Spinal cord (tissue), 10 donors: ENCODE results near the gene RFTN1. TPM values are rescaled to one million over a fixed set of nuclear protein-coding genes. Genes with fewer than 3 reads are reported as not detected.

Source experiments
- DNase-seq, 6 donors: peaks; one replicate each; pipeline versions ENCODE4 v3.0.0 to v3.0.0-alpha.2; 2013 to 2015; ENCODE audit warnings: low spot score in 6 of 6, low read depth in 4 of 6
- H3K27ac ChIP-seq: one replicate; pipeline ENCODE4 v1.5.1; 2013; ENCODE audit warnings: low read depth, low read length, control low read depth
- H3K27me3 ChIP-seq: one replicate; pipeline ENCODE4 v1.6.1; 2013; ENCODE audit warnings: low read length; ENCODE audit not compliant: control insufficient read depth, insufficient read depth
- H3K36me3 ChIP-seq: one replicate; pipeline ENCODE4 v1.6.1; 2013; ENCODE audit warnings: low read length; ENCODE audit not compliant: control insufficient read depth, insufficient read depth
- H3K4me1 ChIP-seq: one replicate; pipeline ENCODE4 v1.6.1; 2013; ENCODE audit warnings: low read length; ENCODE audit not compliant: control insufficient read depth, insufficient read depth
- H3K4me3 ChIP-seq: one replicate; pipeline ENCODE4 v1.5.1; 2013; ENCODE audit warnings: low read depth, low read length, control low read depth
- H3K9me3 ChIP-seq: one replicate; pipeline ENCODE4 v1.6.1; 2013; ENCODE audit warnings: low read length; ENCODE audit not compliant: control insufficient read depth, insufficient read depth
- WGBS: methylation state at CpG from one replicate; pipeline ENCODE4 v1.1.5; 2013; ENCODE audit warnings: missing lambda C conversion rate; ENCODE audit not compliant: insufficient coverage; 5-methylcytosine and 5-hydroxymethylcytosine counted together
- polyA plus RNA-seq, 2 donors: library from polyadenylated mRNA; unstranded; fragments of 120-200 nt; gene quantifications; one replicate each; pipeline ENCODE4 v1.2.1, GENCODE V29; 2013; ENCODE audit not compliant: insufficient read length in 2 of 2
- total RNA-seq, 2 donors: library from RNA; depleted of rRNA in 1 of 2; stranded (reverse); fragments of 120-200 nt in 1 of 2; fragments of >200 nt in 1 of 2; gene quantifications; one replicate each; pipeline versions ENCODE4 v1.2.3 to v1.2.4, GENCODE V29; 2013 to 2014
- donor health status: healthy.

The RFTN1 gene
- total and polyA plus RNA-seq, 4 donors, result 15.6 to 26.8 (median 25.7) TPM

GRCh38 chr3:16294844-16295243 is 218.7 kb downstream of the RFTN1 start:
- Histone ChIP-seq H3K27ac (no peak overlapping the region), H3K27me3 (no peaks in the 10 kb centered on the region), H3K36me3 (no peaks in the 10 kb centered on the region), H3K9me3 (no peaks in the 10 kb centered on the region), H3K4me3 (no peak overlapping the region), H3K4me1 (peaks cover 6% of the 10 kb centered on the region)
- WGBS, result 66% methylated on average over 4 of the region's 5 CpGs
- DNase-seq, result no peak

GRCh38 chr3:16290827-16291196 is 222.7 kb downstream of the RFTN1 start:
- no peak overlapping the region for H3K4me3 ChIP-seq
- no peaks in the 10 kb centered on the region for H3K36me3 ChIP-seq
- H3K9me3 ChIP-seq, result no peaks in the 10 kb centered on the region
- H3K27ac ChIP-seq, result no peak overlapping the region
- H3K4me1 ChIP-seq, result no peaks in the 10 kb centered on the region
- DNase-seq, result no peak
- H3K27me3 ChIP-seq, result no peaks in the 10 kb centered on the region
- WGBS, result no CpG with 5 or more reads among the region's 2 CpGs

GRCh38 chr3:16290007-16290826 is 223.3 kb downstream of the RFTN1 start:
- Histone ChIP-seq H3K27ac (no peak overlapping the region), H3K9me3 (no peaks in the 10 kb centered on the region), H3K4me3 (no peak overlapping the region), H3K4me1 (no peaks in the 10 kb centered on the region), H3K36me3 (no peaks in the 10 kb centered on the region), H3K27me3 (no peaks in the 10 kb centered on the region)
- 92% methylated on average over 2 of the region's 3 CpGs for WGBS
- DNase-seq, result peak in 4 of 6 donors; percentile 52 to 93 (median 73)

GRCh38 chr3:16289144-16289889 is 224.2 kb downstream of the RFTN1 start:
- no peaks in the 10 kb centered on the region for H3K9me3 ChIP-seq
- no peak for DNase-seq
- no peaks in the 10 kb centered on the region for H3K27me3 ChIP-seq
- H3K36me3 ChIP-seq, result no peaks in the 10 kb centered on the region
- no peaks in the 10 kb centered on the region for H3K4me1 ChIP-seq
- no peak overlapping the region for H3K27ac ChIP-seq
- H3K4me3 ChIP-seq, result no peak overlapping the region
- no CpG with 5 or more reads among the region's 2 CpGs for WGBS

- WGBS, result 67% methylated on average over 1 of the region's 1 CpG
- Histone ChIP-seq H3K4me3 (no peak overlapping the region), H3K36me3 (no peaks in the 10 kb centered on the region), H3K27me3 (no peaks in the 10 kb centered on the region), H3K27ac (no peak overlapping the region), H3K4me1 (no peaks in the 10 kb centered on the region), H3K9me3 (no peaks in the 10 kb centered on the region)
- no peak for DNase-seq
Measured at GRCh38 chr3:16288664-16289063, 224.8 kb downstream of the RFTN1 start.

GRCh38 chr3:16286751-16287543 is 226.6 kb downstream of the RFTN1 start:
- Histone ChIP-seq H3K9me3 (no peaks in the 10 kb centered on the region), H3K36me3 (no peaks in the 10 kb centered on the region), H3K27ac (no peak overlapping the region), H3K4me3 (no peak overlapping the region), H3K27me3 (no peaks in the 10 kb centered on the region), H3K4me1 (no peaks in the 10 kb centered on the region)
- 100% methylated on average over 1 of the region's 6 CpGs for WGBS
- DNase-seq, result no peak

DNA sequence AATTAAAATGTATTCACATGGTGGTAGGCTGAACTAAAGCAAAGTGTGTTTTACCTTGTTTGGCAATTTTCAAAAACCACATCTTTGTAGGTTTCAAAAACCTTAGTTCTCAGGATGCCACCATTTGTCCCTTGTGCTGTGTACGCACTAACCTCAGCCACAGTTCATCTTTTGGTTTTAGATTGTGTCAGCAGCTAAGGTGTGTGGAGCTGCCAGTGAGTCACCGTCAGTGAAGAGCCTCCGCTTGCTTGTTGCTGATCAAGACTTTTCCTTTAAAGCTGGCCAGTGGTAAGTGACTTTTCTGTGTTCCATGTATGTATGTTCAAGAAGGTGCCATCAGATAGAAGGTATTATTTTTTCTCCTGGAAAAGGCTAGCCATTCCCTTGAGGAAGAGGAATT is 227.3 kb downstream of the RFTN1 start:
- no peak overlapping the region for H3K4me3 ChIP-seq
- 100% methylated on average over 3 of the region's 3 CpGs for WGBS
- no peak overlapping the region for H3K27ac ChIP-seq

GRCh38 chr3:16284633-16285032 is 228.9 kb downstream of the RFTN1 start:
- WGBS, result 100% methylated on average over 1 of the region's 1 CpG

More for the DNA sequence above, 227.3 kb downstream of the RFTN1 start:
- H3K4me1 ChIP-seq, result no peaks in the 10 kb centered on the region
- H3K27me3 ChIP-seq, result no peaks in the 10 kb centered on the region
- no peaks in the 10 kb centered on the region for H3K9me3 ChIP-seq
- DNase-seq, result no peak
- peaks cover 3% of the 10 kb centered on the region for H3K36me3 ChIP-seq

DNA sequence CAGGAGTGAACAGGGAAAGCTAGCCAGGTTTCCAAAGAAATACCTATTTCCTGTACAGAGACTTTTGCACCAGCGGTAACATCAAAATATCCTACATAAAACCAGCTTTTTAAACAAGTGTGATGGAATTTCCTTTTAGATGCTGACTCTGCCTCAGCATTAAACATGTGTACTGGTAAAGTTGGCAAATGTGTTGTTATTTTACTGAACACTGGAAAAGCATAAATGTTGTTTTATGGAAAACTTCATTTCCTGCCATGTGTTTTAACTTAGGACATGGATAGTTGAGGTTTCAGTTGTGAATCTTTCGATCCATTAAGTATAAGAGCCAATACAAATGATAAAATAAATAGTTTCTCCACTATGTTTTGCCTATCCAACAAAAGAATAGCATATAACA is 232.8 kb downstream of the RFTN1 start:
- WGBS, result no CpG with 5 or more reads among the region's 2 CpGs
- Histone ChIP-seq H3K4me3 (no peak overlapping the region), H3K36me3 (peaks cover 3% of the 10 kb centered on the region), H3K27me3 (no peaks in the 10 kb centered on the region), H3K4me1 (no peaks in the 10 kb centered on the region), H3K27ac (no peak overlapping the region), H3K9me3 (no peaks in the 10 kb centered on the region)
- no peak for DNase-seq

More at GRCh38 chr3:16284633-16285032, 228.9 kb downstream of the RFTN1 start:
- H3K9me3 ChIP-seq, result no peaks in the 10 kb centered on the region
- H3K4me1 ChIP-seq, result no peaks in the 10 kb centered on the region
- DNase-seq, result no peak
- H3K36me3 ChIP-seq, result peaks cover 3% of the 10 kb centered on the region
- H3K27ac ChIP-seq, result no peak overlapping the region
- H3K27me3 ChIP-seq, result no peaks in the 10 kb centered on the region
- H3K4me3 ChIP-seq, result no peak overlapping the region
